Lung (tissue), 12 donors: Measurements from ENCODE around the gene TICRR. TPM values are rescaled to one million over a fixed set of nuclear protein-coding genes. Genes with fewer than 3 reads are reported as not detected.

Experiments
- ATAC-seq: fragments of 200-7000 bp; cut with Tn5 transposase; one replicate; pipeline ENCODE4 v1.9.1; 2020; ENCODE audit warnings: moderate number of reproducible peaks; ENCODE audit not compliant: insufficient read depth, low FRiP score
- DNase-seq, 3 donors: peaks; one replicate each; pipeline ENCODE4 v3.0.0-alpha.2; 2013 to 2017
- H3K27ac ChIP-seq, 2 donors: one replicate each; pipeline ENCODE4 v1.5.1; 2013; ENCODE audit warnings: mild to moderate bottlenecking in 2 of 2, moderate library complexity in 2 of 2, control low read depth in 1 of 2, inconsistent platforms in 1 of 2, low read depth in 1 of 2, low read length in 1 of 2
- H3K27me3 ChIP-seq, 3 donors: one replicate each; pipeline ENCODE4 v1.5.1; 2013; ENCODE audit warnings: low read length in 2 of 3; ENCODE audit not compliant: control insufficient read depth in 3 of 3, insufficient read depth in 3 of 3
- H3K36me3 ChIP-seq, 4 donors: one replicate each; pipeline ENCODE4 v1.5.1; 2013; ENCODE audit warnings: low read length in 4 of 4, mild to moderate bottlenecking in 1 of 4, moderate library complexity in 1 of 4; ENCODE audit not compliant: control insufficient read depth in 4 of 4, insufficient read depth in 4 of 4
- H3K4me1 ChIP-seq, 5 donors: one replicate each; pipeline ENCODE4 v1.5.1; 2013; ENCODE audit warnings: low read length in 5 of 5, mild to moderate bottlenecking in 2 of 5, moderate library complexity in 1 of 5; ENCODE audit not compliant: control insufficient read depth in 5 of 5, insufficient read depth in 5 of 5
- H3K4me3 ChIP-seq: one replicate; pipeline ENCODE4 v1.5.1; 2013; ENCODE audit warnings: mild to moderate bottlenecking, control low read depth, moderate library complexity
- H3K9ac ChIP-seq, 2 donors: one replicate each; pipeline ENCODE4 v1.5.1; 2013; ENCODE audit warnings: low read length in 2 of 2, control low read depth in 1 of 2; ENCODE audit not compliant: insufficient read depth in 1 of 2
- H3K9me3 ChIP-seq, 4 donors: one replicate each; pipeline ENCODE4 v1.5.1; 2013; ENCODE audit warnings: low read length in 3 of 4, mild to moderate bottlenecking in 1 of 4, moderate library complexity in 1 of 4; ENCODE audit not compliant: control insufficient read depth in 4 of 4, insufficient read depth in 3 of 4
- WGBS, 2 donors: extraction: QIAGEN DNeasy Blood & Tissue Kit; methylation state at CpG; one replicate each; pipeline ENCODE4 v1.1.7; 2013; 5-methylcytosine and 5-hydroxymethylcytosine counted together
- polyA plus RNA-seq, 2 donors: library from polyadenylated mRNA; stranded (reverse); fragments of 200-250 nt; gene quantifications; one replicate each; pipeline ENCODE4 v1.2.1, GENCODE V29; 2013
- total RNA-seq, 2 donors: library from RNA; depleted of rRNA in 1 of 2; stranded (reverse); fragments of >200 nt in 1 of 2; gene quantifications; one replicate each; pipeline ENCODE4 v1.2.1, GENCODE V29; 2014 to 2021
- TF ChIP-seq, protein P1 (sequence below): IDR thresholded peaks from 2 replicates; pipeline ENCODE4 v1.5.1; 2012; ENCODE audit warnings: mild to moderate bottlenecking; ENCODE audit errors: control extremely low read depth, extremely low read depth
- donor health status: control.
- donor health status: control.
- donor health status: Bipolar disorder and iron deficiency.
- donor health status: healthy.
- donor health status: DM: yes; HTN: yes; CAD: no.

The TICRR gene
- total and polyA plus RNA-seq, 4 donors = 0.31 to 1.7 (median 0.43) TPM

DNA sequence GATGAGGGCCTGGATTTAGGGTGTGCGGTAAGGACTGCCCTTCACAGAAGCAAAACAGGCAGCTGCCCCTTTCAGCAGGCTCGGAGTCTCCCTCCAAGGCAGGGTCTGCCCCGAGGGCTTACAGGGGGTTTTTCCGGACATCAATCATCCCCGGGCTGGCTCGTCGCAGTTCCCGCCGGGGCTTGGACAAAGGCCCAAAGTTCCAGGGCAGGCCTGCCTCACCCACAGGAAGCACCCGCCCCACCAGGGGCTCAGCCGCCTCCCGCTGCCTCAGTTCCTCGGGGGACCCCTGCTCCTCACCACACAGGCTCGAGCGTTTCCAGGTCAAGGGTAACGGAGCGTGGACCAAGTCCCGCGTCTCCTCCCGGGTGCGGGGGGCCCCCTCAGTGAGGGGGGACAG, 53.0 kb downstream of the TICRR start:
- ATAC-seq (no peak), DNase-seq (no peak)
- no peaks in the 10 kb centered on the region for H3K4me1 ChIP-seq
- H3K27ac ChIP-seq = no peak overlapping the region
- no peaks in the 10 kb centered on the region for H3K27me3 ChIP-seq
- H3K36me3 ChIP-seq = peaks cover 0 to 56% (median 15%) of the 10 kb centered on the region in 4 donors
- no peak overlapping the region for H3K9ac ChIP-seq
- 84 to 96% methylated on average over 21 of the region's 21 CpGs for WGBS, 2 donors
- no peak overlapping the region for H3K4me3 ChIP-seq
- peaks cover 0 to 2% (median 0%) of the 10 kb centered on the region in 4 donors for H3K9me3 ChIP-seq
- TF ChIP-seq, protein P1, sequence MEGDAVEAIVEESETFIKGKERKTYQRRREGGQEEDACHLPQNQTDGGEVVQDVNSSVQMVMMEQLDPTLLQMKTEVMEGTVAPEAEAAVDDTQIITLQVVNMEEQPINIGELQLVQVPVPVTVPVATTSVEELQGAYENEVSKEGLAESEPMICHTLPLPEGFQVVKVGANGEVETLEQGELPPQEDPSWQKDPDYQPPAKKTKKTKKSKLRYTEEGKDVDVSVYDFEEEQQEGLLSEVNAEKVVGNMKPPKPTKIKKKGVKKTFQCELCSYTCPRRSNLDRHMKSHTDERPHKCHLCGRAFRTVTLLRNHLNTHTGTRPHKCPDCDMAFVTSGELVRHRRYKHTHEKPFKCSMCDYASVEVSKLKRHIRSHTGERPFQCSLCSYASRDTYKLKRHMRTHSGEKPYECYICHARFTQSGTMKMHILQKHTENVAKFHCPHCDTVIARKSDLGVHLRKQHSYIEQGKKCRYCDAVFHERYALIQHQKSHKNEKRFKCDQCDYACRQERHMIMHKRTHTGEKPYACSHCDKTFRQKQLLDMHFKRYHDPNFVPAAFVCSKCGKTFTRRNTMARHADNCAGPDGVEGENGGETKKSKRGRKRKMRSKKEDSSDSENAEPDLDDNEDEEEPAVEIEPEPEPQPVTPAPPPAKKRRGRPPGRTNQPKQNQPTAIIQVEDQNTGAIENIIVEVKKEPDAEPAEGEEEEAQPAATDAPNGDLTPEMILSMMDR = no peak

- ATAC-seq (no peak), DNase-seq (no peak)
- peaks cover 0 to 59% (median 15%) of the 10 kb centered on the region in 4 donors for H3K36me3 ChIP-seq
- WGBS, 2 donors = 93% methylated on average over 24 to 30 of the region's 30 CpGs
- H3K9me3 ChIP-seq = peaks cover 0 to 2% (median 0%) of the 10 kb centered on the region in 4 donors
- no peak overlapping the region for H3K27ac ChIP-seq
- H3K27me3 ChIP-seq = no peaks in the 10 kb centered on the region
- H3K9ac ChIP-seq = no peak overlapping the region
- TF ChIP-seq, protein P1 = no peak
- no peak overlapping the region for H3K4me3 ChIP-seq
- no peaks in the 10 kb centered on the region for H3K4me1 ChIP-seq
Measured at GRCh38 chr15:89628806-89629715, 53.8 kb downstream of the TICRR start.

DNA sequence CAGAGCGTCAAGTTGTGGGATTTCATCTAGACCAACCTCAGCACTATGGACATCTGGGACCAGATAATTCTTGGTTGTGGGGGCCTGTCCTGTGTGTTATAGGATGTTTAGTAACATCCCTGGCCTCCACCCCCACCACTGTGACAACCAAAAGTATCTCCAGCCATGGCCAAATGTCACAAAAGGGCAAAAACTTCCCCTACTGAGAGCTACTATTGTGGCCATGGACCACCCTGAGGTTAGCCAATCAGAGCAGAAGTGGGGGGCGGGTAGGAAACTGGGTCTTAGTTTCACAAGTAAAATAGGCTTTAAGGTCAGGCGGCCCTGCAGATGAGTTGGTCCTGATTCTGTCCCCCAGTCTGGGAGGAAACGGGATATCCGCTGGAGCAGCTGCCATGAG, 54.6 kb downstream of the TICRR start:
- no peaks in the 10 kb centered on the region for H3K4me1 ChIP-seq
- WGBS, 2 donors = 97% methylated on average over 5 of the region's 5 CpGs
- no peak for ATAC-seq

More for the DNA sequence above, 54.6 kb downstream of the TICRR start:
- DNase-seq = no peak
- no peak overlapping the region for H3K4me3 ChIP-seq
- H3K27me3 ChIP-seq = no peaks in the 10 kb centered on the region
- H3K9me3 ChIP-seq = peaks cover 0 to 2% (median 0%) of the 10 kb centered on the region in 4 donors
- H3K9ac ChIP-seq = no peak overlapping the region
- peaks cover 0 to 51% (median 14%) of the 10 kb centered on the region in 4 donors for H3K36me3 ChIP-seq
- TF ChIP-seq, protein P1 = no peak
- H3K27ac ChIP-seq = no peak overlapping the region
